Measurements from ENCODE around the gene CNOT3. TPM values are rescaled to one million over a fixed set of nuclear protein-coding genes. Genes with fewer than 3 reads are reported as not detected.
A peak's percentile ranks its signal among the peaks of the same experiment; 100 is the strongest.

Gene CNOT3
- total and polyA plus RNA-seq, 9 of the 15 experiments (the other 6 are each of a cell fraction or from before 2014, with no cell fraction given) = 0.27 to 60.4 (median 9.9) TPM

GRCh38 chr19:54189735-54190502 lies 52.4 kb downstream of the CNOT3 start (continued):
- 0 out of 2 replicates have a peak, but pooled peaks have one; percentile 8 for TF ChIP-seq MEF2A (IDR thresholded peaks at IDR 0.05; ENCODE audit: control insufficient read depth, low read depth, low read length)
- TF ChIP-seq HDAC1 (IDR thresholded peaks at IDR 0.05) = peak in 1 of 2 experiments; percentile 92; a peak in 2 of 4 replicates
- peak; percentile 82 for TF ChIP-seq EGR1 (conservative IDR thresholded peaks at IDR 0.05)
- no peak for TF ChIP-seq ZKSCAN1 (IDR thresholded peaks at IDR 0.05; ENCODE audit: low read depth, low read length)
- peak; percentile 39; the same call in 1 of the 2 replicates for TF ChIP-seq POLR2AphosphoS5 (IDR thresholded peaks at IDR 0.05; ENCODE audit: control insufficient read depth, insufficient read depth, low read depth, low read length)
- no peak for TF ChIP-seq NR2C2 (CRISPR knock-in tag; IDR thresholded peaks at IDR 0.05)
- peak; percentile 40; the same call in 1 of the 2 replicates for TF ChIP-seq NR2C2 (tag; IDR thresholded peaks at IDR 0.05)
- TF ChIP-seq JUND (IDR thresholded peaks at IDR 0.05; ENCODE audit: borderline replicate concordance, low read depth, low read length) = peak; percentile 42; the same call in 1 of the 2 replicates
- TF ChIP-seq JUND (tag; IDR thresholded peaks at IDR 0.05; ENCODE audit: borderline replicate concordance, low read depth, low read length) = no peak; the same call in 2 of the 3 replicates
- TF ChIP-seq NEUROD1 (IDR thresholded peaks at IDR 0.05; ENCODE audit: borderline replicate concordance, low read depth, low read length, partially characterized antibody) = peak; percentile 32
- TF ChIP-seq NFRKB (IDR thresholded peaks at IDR 0.05; ENCODE audit: low read depth) = 0 out of 2 replicates have a peak, but pooled peaks have one; percentile 61
- no peak for TF ChIP-seq PYGO2 (tag; IDR thresholded peaks at IDR 0.05)
- TF ChIP-seq, protein P1, sequence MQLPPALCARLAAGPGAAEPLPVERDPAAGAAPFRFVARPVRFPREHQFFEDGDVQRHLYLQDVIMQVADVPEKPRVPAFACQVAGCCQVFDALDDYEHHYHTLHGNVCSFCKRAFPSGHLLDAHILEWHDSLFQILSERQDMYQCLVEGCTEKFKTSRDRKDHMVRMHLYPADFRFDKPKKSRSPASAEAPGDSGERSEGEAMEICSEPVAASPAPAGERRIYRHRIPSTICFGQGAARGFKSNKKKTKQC (CRISPR knock-in tag; IDR thresholded peaks at IDR 0.05) = peak; percentile 27; the same call in 1 of the 2 replicates
- peak; percentile 86 for TF ChIP-seq NBN (IDR thresholded peaks at IDR 0.05; ENCODE audit: low read depth)
- peak; percentile 87 for TF ChIP-seq RB1 (IDR thresholded peaks at IDR 0.05; ENCODE audit: low read depth)
- peak; percentile 95 for TF ChIP-seq POLR2A (conservative IDR thresholded peaks at IDR 0.05)
- TF ChIP-seq EP400 (IDR thresholded peaks at IDR 0.05) = peak; percentile 99
- peak; percentile 54 for TF ChIP-seq SIRT6 (IDR thresholded peaks at IDR 0.05; ENCODE audit: low read depth, low read length)
- no peak for TF ChIP-seq FOS (IDR thresholded peaks at IDR 0.05; ENCODE audit: extremely low read depth, insufficient read length)
- peak; percentile 74 for TF ChIP-seq E2F8 (IDR thresholded peaks at IDR 0.05; ENCODE audit: low read depth, partially characterized antibody)
- 0 out of 2 replicates have a peak, but pooled peaks have one; percentile 44 for TF ChIP-seq E2F5 (CRISPR knock-in tag; IDR thresholded peaks at IDR 0.05)
- TF ChIP-seq, protein P2, sequence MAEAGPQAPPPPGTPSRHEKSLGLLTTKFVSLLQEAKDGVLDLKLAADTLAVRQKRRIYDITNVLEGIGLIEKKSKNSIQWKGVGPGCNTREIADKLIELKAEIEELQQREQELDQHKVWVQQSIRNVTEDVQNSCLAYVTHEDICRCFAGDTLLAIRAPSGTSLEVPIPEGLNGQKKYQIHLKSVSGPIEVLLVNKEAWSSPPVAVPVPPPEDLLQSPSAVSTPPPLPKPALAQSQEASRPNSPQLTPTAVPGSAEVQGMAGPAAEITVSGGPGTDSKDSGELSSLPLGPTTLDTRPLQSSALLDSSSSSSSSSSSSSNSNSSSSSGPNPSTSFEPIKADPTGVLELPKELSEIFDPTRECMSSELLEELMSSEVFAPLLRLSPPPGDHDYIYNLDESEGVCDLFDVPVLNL (CRISPR knock-in tag; IDR thresholded peaks at IDR 0.05; ENCODE audit: low read depth) = peak; percentile 85
- peak; percentile 23 for TF ChIP-seq HMGN3 (IDR thresholded peaks at IDR 0.05; ENCODE audit: borderline replicate concordance, extremely low read depth, insufficient read length, low read depth, low read length)

Data from K562 (cell line).